Ascending aorta (tissue), 2 donors: ENCODE measurements around the gene BCAP29. TPM values are rescaled to one million over a fixed set of nuclear protein-coding genes. Genes with fewer than 3 reads are reported as not detected.

ENCODE experiments used
- DNase-seq, 2 donors: peaks; one replicate each; pipeline ENCODE4 v3.0.0-alpha.2; 2019; ENCODE audit warnings: low spot score in 2 of 2
- H3K27ac ChIP-seq, 2 donors: fragments of 200-600 bp; sonication (generic); one replicate each; pipeline ENCODE4 v1.5.1; 2016 to 2017; ENCODE audit warnings: mild to moderate bottlenecking in 1 of 2
- H3K27me3 ChIP-seq: fragments of 200-600 bp; sonication (generic); one replicate; pipeline ENCODE4 v1.5.1; 2017
- H3K36me3 ChIP-seq, 2 donors: fragments of 200-600 bp; sonication (generic); one replicate each; pipeline ENCODE4 v1.5.1; 2016
- H3K4me1 ChIP-seq, 2 donors: fragments of 200-600 bp; sonication (generic); one replicate each; pipeline ENCODE4 v1.5.1; 2016 to 2017; ENCODE audit warnings: mild to moderate bottlenecking in 1 of 2
- H3K4me3 ChIP-seq, 2 donors: fragments of 200-600 bp; sonication (generic); one replicate each; pipeline ENCODE4 v1.5.1; 2016 to 2017; ENCODE audit warnings: mild to moderate bottlenecking in 1 of 2
- H3K9me3 ChIP-seq, 2 donors: fragments of 200-600 bp; sonication (generic); one replicate each; pipeline ENCODE4 v1.5.1; 2016
- CTCF ChIP-seq, 3 experiments: fragments of 200-600 bp in 2 of 3; fragments of 450-650 bp in 1 of 3; sonication (generic) in 2 of 3; IDR thresholded peaks; one replicate each; pipeline ENCODE4 v1.5.1; 2016 to 2019; ENCODE audit warnings: antibody characterized with exemption in 3 of 3, mild to moderate bottlenecking in 1 of 3, moderate library complexity in 1 of 3
- intact Hi-C: fragments of 100-400 bp; cut with DNase I; formaldehyde crosslinking; loops from one replicate; pipeline ENCODE4 v1.15.1; 2023
- total RNA-seq: library from RNA; depleted of rRNA; stranded (reverse); fragments of >200 nt; gene quantifications from one replicate; pipeline ENCODE4 v1.1.0, GENCODE V29; 2016

Gene BCAP29
- total RNA-seq, 1 donor from 2014 or later: 73.2 TPM

DNA sequence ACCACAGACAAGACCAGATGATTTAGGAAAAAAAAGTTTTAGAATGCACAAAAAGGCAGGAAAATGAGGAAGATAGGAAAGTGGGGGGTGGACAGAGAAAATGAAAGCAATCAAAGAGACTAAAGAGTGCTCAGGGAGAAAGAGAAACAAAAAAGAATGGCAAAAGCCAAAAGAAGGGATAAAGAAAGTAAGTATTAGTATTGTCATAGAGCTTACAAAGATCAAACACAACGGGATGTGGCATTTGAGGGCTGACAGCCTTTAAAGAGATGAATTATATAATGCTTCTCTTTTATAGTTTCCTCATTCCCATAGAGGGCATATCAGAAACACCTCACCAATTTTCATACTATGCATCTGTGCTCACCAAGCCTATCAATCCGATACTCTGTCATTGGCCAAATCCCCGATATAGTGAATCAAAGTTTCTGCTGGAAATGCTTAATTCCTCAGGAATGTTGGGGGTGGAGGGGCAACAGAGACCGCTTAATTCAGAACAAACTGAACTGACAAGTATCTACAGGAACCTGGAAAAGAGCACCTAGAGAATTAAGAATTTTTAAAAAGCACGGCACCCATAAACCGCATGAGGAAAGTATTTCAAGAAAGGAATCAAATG is 19.0 kb upstream of the BCAP29 start:
- H3K36me3 ChIP-seq: peaks cover 4 to 13% of the 10 kb centered on the region in 2 donors
- TF ChIP-seq CTCF (IDR thresholded peaks at IDR 0.05): no peak

DNA sequence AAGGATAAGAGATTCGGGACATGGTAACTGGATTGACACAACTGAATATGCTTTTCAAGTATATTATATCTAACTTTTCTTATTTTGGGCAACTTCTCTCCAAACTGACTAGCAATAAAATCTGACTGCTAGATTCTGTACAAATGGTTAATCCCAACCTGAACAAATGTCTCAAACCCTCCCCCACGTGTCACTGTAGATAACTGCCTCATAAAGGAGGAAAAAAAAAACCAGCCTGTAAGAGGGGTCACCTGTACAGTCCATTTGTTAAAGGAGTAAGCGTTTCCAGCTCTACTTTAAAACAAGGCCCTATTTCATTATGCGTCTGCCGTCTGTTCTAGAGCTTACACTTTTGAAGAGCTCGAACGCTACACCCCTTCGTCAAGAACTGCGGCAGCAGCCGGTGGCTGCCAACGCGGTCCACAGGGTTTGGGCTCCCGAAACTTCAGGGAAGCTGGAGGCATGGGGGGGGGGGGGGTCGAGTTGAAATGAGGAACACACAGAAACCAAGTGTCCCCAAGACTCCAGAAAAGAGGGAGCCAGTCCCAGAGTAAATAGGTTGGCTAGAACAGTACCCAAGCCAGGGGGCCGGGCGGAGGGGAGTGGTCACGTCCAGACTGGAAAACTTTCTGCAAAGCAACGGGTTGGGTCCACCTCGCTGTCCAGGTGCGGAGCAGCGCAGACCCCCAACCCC is 16.8 kb upstream of the BCAP29 start:
- no peaks in the 10 kb centered on the region for H3K36me3 ChIP-seq
- intact Hi-C loops: loop anchor here (1.0 to 10.0 kb wide), 5 partner anchors 17 to 179 kb away; partner anchors contain the start of genes BCAP29 and CBLL1
- peak overlapping the region; percentile 96 to 97 for H3K27ac ChIP-seq
- no peaks in the 10 kb centered on the region for H3K9me3 ChIP-seq
- peak overlapping the region; percentile 94 to 96 for H3K4me3 ChIP-seq
- peak in 1 of 2 donors; percentile 21 for DNase-seq
- H3K27me3 ChIP-seq: no peaks in the 10 kb centered on the region
- H3K4me1 ChIP-seq: peaks cover 3 to 21% of the 10 kb centered on the region in 2 donors
- TF ChIP-seq CTCF (IDR thresholded peaks at IDR 0.05): no peak

More for the DNA sequence above, 19.0 kb upstream of the BCAP29 start:
- DNase-seq: no peak
- Histone ChIP-seq H3K4me1 (peaks cover 3 to 21% of the 10 kb centered on the region in 2 donors), H3K4me3 (peak overlapping the region in 1 of 2 donors; percentile 10), H3K27ac (peak overlapping the region in 1 of 2 donors; percentile 43), H3K9me3 (no peaks in the 10 kb centered on the region), H3K27me3 (no peaks in the 10 kb centered on the region)
- intact Hi-C loops: loop anchor here (5.0 to 10.0 kb wide), 3 partner anchors 99 to 181 kb away; partner anchors contain the start of gene CBLL1

GRCh38 chr7:107563775-107564552 is 16.1 kb upstream of the BCAP29 start, which contains the start of the genes COG5 and DUS4L:
Gene COG5 (minus strand): TSS chr7:107563920. CDS start chr7:107563896, 24 bp downstream.
Gene DUS4L (plus strand): TSS chr7:107563971. CDS start chr7:107567071, 3,100 bp downstream.
- intact Hi-C loops: loop anchor here (1.0 to 10.0 kb wide), 5 partner anchors 16 to 178 kb away; partner anchors contain the start of genes BCAP29 and CBLL1
- peak; percentile 31 to 89 for DNase-seq

DNA sequence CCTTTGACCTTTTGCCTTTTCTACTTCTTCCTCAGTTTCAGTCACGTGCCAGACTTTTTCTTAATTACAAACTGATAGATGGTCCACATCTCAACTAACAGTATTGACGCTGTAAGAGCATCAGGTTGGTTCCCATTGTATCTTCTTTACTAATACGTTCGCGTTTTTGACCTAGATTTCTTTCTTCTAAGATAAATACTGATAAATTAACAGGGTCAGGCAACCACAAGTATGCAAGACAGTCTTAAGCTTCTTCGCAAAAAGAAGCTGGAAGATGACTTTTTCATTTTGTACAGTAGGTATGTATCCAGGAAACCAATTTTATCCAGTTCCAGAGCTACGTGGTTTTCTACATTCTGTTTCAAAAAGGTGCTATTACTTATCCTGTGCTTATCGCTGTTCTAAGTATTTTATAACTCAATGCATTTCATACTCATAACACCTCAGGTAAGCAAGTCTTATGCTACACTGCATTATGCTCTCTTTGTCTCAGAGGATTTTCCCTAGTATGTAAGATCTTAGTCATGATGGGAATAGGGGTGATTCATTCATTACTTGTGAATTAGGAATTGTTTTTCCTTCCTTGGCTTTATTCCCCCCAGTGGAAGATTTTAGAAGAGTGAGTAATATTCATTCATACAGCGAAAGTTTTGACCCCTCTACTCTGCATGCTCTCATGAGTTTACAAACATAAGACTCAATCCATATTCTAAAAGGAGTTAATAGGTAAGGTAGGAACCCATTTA is 15.3 kb upstream of the BCAP29 start:
- Histone ChIP-seq H3K9me3 (no peaks in the 10 kb centered on the region), H3K27me3 (no peaks in the 10 kb centered on the region), H3K4me3 (peak overlapping the region; percentile 94 to 96), H3K27ac (peak overlapping the region; percentile 96 to 97), H3K36me3 (no peaks in the 10 kb centered on the region), H3K4me1 (peaks cover under 1 to 21% of the 10 kb centered on the region in 2 donors)
- no peak for DNase-seq
- TF ChIP-seq CTCF (IDR thresholded peaks at IDR 0.05): no peak
- intact Hi-C loops: loop anchor here (5.0 to 10.0 kb wide), 3 partner anchors 102 to 178 kb away; partner anchors contain the start of gene CBLL1

More at GRCh38 chr7:107563775-107564552, 16.1 kb upstream of the BCAP29 start, which contains the start of the genes COG5 and DUS4L:
- peak within 1 kb of the TSS; percentile 94 to 96 for H3K4me3 ChIP-seq
- H3K36me3 ChIP-seq: no peaks in the 10 kb centered on the region
- H3K27ac ChIP-seq: peak within 1 kb of the TSS; percentile 96 to 97
- peaks cover 3 to 21% of the 10 kb centered on the region in 2 donors for H3K4me1 ChIP-seq
- no peak for TF ChIP-seq CTCF (IDR thresholded peaks at IDR 0.05)
- no peaks in the 10 kb centered on the region for H3K9me3 ChIP-seq
- H3K27me3 ChIP-seq: no peaks in the 10 kb centered on the region
